NCI-H1105 treated with DMSO at 0.1 percent for 48 hours (cell line): ENCODE results near the gene CFAP74.
"Not testable (repeated sequence)": the region's sequence is repeated elsewhere in the genome, so short reads cannot be mapped to it uniquely, and the experiment has no call there.

ENCODE experiments used
- DNase-seq: peaks from one replicate; lab custom pipeline; 2025; lab: John Stamatoyannopoulos, UW

The CFAP74 gene

DNA sequence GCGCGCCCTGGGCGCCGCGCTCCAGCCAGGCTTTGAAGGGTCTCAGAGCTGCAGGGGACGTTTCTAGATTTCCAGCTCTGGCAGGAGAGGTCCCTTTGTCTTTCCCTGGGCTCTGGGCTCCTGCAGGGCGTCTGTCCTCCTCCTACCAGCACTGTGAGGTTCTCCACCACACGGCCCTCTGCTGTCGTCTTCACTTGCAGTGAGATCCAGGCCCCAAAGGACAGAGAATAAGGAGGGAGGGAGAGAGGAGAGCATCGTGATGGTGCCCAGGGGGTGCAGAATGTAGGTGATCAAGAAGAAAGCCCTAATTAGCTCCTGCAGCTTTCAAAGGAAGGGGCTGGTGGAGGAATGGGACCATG lies 108.5 kb downstream of the CFAP74 start:
- DNase-seq = no peak

DNA sequence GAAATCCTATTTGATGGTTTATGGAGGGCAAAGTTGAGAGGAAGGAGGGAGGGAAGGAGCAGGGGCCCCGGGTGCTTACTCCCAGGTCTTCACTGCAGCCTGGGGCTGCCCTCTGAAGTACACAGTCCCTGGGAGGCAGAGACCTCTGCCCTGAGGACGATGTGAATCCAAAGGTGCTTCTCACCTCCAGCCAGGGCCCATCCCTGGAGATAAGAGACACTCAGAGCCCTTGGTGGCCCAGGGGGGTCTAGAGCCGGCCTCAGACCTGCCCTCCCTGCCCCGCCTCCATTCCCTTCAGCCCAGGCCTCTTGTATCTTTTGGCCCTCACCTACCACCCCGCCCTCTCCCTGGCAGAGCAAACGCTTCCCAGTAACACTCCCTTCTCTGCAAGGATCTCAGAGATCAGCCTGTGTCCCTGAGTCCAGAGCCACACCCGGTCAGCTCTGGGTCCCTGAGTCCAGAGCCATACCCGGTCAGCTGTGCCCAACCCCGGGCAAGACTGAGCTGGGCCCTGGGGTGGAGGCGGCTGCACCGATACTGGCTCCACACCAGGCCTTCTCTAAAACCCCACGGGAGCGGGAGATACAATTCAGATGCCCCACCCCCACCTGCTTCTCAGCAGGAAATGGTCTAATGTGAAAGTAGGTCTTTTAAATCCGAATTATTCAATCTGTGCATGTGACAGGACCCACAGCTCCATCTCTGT lies 109.1 kb downstream of the CFAP74 start:
- DNase-seq = no peak

DNA sequence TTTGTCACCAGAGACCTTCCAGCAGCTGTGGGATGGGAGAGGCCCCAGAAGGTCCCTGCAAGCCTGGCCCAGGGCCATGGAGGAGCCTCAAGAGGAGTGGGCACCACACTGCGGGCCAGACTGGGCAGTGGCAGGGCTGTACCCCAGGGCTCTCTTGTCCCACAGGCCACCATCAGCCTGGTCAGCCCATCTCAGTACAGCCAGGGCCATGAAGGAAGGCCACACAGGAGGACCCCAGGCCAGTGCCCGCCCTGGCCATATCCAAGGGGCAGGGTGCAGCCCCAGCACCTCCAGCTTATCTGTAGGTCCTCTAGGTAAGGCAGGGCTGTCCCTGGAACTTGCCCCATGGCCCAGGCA lies 109.6 kb downstream of the CFAP74 start:
- no peak for DNase-seq

DNA sequence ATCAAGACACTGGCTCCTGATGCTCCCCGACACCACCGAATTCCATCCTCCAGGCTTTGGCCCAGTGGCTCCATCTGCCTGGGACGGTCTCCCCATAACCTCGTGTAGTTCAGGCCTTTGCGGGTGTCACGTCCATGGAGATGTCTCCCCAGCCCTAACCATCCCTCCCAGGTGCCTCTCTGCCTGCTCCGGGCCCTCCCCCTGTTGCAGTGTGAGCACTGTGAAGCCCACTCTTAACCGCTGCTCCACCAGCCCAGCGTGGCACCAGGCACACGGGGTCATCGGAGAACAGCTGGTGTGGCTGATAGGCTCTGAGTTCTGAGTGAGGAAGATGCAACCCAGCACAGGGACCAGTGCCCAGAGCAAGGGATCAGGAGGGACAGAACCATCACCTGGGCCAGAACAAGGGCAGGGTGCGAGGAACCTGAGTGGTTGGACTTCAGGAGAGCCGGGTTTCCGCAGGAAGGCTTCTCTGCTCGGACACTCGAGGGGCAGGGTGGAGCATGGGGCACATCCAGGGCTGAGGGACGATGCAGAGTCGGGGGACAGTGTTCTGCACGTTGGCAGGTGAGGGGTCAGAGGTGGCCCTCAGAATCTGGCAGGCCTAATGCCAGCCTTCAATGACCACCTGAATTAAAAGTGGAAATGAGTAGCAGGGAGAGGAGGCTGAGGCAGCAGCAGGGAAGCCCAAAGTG lies 110.1 kb downstream of the CFAP74 start:
- DNase-seq = no peak

DNA sequence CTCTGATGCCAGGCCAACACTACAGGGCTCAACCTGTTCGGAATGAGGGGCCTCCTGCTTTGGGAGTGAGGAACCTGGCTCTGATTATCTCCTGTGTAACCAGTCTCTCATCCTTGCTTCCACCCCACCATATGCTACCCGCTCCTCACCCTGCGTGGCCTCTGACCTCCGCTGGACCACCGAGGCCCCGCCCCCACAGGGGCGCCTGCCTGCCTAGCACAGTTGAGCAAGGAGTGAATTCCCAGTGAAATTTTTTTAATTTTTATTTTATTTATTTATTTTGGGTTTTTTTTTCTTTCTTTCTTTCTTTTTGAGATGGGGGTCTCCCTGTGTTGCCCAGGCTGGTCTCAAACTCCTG lies 110.8 kb downstream of the CFAP74 start:
- no peak for DNase-seq

DNA sequence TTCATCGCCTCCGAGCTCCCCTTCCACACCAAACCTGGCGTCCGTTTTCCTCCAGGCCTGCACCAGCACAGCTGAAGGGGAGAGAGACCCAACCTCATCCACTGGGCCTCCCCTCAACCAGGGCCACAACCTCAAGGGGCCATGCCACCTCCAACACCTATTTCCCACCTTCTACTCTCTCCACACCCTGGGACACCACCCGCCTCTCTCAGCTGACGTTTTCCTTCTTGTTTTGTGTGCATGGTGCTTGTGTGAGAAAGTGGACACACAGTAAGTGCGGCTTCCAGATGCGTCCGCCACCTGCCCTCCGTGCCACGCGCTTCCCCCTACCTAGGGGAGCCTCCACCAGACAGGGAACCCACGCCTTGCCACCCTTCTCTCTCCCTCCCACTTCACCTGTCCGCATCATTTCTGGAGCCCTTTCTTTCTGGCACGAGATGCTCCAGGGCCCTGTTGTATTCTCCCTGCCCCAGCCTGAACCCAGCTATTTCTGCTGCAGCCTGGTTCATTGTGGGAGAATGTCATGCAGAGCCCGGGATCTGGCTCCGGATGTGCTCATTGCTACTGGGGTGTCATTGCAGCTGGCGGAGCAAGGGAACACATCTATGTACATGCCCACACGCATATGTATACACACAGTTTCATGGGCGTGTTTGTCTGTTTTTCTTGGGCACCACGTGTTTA lies 111.4 kb downstream of the CFAP74 start:
- DNase-seq = no peak

DNA sequence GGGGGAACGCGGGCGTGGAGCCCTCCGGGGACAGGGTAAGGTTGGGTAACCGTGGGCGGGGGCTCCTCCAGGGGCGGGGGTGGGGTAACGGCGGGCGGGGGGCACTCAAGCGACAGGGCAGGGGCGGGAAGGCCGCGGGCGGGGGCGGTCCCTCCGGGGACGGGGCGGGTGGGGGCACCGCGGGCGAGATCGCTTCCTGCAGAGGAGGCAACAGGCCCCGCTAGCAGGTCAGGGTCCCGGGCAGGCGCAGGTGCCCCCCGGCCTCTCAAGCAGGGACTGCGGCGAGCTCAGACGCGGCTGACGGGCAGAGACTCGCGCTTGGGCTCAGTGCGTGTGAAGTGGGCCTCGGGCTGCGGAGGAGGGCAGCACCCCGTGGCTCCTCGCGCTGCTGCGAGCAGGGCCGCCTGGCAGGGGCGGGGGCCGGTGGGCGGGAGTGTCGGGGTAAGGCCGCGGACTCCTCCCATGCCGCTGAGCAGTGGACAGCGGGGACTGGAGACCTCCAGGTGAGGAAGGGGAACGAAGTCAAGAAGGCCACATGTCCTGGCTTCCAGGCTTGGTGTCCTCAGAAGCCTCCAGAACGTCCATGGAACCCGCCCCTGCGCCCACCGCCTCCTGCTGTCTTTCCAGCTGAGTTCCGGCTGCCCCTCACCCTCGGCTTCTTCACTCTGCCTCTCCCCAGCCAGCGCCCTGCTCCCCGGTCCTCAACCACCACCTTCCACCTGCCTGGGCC lies 112.1 kb downstream of the CFAP74 start:
- DNase-seq = peak; percentile 46

DNA sequence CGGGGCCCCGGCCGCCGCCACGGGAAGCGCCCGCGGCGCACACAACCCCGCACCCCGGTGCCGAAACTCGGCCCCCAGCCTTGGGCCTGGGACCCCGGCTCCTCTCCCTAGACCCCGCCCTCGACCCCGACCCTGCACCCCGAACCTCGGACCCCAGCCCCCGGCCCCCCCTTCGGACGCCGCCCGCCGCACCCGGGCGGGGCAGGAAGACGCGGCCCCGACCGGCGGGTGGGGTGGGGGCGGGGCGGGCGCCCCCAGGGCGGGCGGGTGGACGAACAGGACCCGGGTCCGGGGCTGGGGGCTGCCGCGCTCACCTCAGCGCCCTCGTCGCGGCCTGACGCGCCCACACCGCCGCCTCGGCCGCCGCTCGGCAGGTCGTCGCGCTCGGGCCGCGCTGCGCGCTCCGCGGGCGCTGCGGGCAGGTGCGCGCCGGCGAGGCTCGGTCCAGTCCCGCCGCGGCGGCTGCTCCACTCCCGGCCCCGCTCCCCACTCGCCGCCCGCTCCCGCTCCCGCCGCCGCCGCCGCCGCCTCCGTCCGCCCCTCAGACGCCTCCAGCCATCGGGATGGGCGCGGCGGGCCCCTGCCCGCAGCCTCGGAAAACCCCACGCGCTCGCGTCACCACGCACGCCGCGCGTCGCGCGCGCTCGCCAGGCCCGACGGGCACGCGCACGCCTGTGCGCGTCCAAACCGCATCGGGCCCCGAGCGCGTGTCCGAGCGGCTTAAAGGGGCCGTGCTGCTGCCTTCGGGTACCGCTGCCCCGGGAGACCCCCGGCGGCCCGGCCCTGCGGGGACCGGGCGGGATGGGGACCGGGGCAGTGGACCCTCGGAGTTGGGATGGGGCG lies 112.9 kb downstream of the CFAP74 start, which contains the start of gene GNB1:
Gene GNB1, minus strand, starts transcription at position 582 of the 843 bp plus-strand sequence. CDS start 65,634 bp downstream, outside the sequence.
- DNase-seq = peak; percentile 82

DNA sequence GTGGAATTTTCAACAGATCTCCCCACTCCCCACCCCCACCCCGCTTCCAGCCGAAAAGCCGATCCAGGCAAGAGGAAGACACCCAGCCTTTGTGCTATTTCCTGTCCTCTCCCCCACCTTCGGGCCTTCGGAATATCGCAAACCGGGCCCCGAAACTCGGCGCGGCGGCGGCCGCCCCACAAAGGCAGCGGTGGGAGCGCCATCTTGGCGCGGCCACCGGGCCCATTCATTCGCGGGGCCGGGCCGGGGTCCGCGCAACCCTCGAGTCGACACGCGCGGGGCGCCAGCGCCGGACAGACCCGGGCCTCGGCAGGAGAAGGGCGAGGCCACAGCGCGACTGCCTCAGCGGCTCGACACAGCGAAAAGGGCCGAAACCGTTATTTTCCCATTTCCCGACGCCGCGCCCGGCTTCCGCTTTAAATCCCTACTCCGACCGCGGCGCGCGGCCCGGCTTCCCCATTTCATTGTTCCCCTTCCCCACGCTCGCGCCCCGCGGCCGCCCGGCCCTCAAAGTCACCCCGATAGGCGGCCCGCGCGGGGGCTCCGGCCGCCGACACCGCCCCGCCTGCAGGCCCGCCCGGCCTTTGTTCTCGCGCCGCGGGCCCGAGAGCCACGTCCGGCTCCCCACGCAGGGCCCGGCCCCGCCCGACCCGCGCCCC lies 113.6 kb downstream of the CFAP74 start:
- DNase-seq = no peak

DNA sequence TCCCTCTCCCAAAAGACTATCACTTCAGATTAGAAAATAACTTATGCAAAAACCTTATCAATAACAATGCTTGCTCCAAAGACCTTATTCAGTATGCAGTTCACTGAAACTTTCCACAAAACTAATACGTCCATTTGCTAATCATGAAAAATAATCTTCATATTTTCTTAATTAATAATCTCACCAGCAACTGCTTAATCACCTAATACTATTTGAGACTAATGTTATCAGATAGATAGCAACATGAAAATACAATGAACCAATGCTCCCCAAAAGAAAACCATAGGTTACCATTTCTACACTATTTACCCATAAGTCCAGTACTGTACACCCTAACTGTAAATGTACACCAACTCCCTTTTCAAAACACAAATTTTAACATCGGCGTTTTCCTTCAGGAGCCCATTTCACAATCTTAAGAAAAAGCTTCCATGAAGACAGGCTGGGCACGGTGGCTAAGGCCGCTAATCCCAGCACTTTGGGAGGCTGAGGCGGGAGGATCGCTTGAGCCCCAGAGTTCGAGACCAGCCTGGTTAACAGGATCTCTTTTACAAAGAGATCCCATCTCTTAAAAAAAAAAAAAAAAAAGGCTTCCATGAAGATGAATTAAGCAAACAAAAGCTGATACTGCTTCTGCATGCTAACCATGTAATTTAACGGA lies 114.4 kb downstream of the CFAP74 start:
- DNase-seq = no peak

DNA sequence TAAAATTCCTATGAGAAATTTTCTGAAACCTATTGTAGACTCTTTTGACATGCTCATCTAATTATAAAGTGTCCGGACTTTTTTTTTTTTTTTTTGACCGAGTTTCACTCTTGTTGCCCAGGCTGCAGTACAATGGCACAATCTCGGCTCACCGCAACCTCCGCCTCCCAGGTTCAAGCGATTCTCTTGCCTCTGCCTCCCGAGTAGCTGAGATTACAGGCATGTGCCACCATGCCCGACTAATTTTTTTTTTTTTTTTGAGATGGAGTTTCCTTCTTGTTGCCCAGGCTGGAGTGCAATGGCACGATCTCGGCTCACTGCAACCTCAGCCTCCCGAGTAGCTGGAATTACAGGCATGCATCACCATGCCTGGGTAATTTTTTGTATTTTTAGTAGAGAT lies 119.7 kb downstream of the CFAP74 start:
- not testable (repeated sequence) for DNase-seq

DNA sequence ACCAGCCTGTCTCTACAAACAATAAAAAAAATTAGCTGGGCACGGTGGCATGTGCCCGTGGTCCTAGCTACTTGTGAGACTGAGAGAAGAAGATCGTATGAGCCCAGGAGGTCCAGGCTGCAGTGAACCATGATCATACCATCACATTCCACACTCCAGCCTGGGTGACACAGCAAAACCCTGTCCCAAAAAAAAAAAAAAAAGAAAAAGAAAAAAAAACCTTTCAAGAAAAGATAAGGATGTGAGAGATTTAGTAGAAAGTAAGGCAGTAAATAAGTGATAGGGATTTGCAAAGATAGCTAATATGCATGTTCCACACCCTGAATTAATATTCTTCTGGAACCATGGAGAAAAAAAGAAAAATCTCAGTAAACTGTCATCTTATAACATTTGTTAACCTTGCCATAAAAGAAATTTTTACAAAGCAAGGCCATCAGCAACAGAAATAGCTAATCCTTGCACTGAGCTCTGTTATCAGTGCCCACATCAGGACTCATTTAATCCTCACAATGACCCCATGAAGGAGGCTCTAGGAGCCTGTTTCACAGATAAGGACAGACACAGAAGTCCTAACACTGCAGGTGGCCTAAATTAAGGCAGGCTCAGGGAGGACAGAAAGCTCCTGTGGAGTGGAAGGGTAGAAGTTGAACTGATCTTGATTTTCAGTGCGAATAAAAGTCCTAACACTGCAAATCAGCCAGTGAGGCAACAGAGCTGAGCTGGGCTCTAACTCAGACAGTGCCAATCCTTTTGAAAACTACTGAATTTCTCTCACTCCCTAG lies 120.3 kb downstream of the CFAP74 start:
- DNase-seq = no peak

DNA sequence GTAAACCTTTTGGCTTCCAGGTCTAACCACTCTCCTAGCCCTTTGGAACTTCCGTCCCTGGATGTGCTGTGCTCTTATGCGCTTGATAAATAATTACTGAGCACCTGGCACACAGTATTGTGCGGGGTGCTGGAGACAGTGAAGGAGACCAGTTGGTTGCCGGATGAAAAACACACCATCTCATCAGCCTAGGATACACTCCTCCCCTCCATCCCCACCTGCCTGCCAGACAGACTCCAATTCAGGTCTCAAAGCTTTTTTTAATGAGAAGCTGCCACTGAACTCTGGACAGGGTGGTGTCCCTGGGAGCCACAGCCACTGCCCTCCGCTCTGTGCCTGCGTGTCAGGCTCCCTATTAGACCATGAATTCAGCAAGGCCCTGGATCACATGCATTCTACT lies 121.9 kb downstream of the CFAP74 start:
- DNase-seq = no peak

DNA sequence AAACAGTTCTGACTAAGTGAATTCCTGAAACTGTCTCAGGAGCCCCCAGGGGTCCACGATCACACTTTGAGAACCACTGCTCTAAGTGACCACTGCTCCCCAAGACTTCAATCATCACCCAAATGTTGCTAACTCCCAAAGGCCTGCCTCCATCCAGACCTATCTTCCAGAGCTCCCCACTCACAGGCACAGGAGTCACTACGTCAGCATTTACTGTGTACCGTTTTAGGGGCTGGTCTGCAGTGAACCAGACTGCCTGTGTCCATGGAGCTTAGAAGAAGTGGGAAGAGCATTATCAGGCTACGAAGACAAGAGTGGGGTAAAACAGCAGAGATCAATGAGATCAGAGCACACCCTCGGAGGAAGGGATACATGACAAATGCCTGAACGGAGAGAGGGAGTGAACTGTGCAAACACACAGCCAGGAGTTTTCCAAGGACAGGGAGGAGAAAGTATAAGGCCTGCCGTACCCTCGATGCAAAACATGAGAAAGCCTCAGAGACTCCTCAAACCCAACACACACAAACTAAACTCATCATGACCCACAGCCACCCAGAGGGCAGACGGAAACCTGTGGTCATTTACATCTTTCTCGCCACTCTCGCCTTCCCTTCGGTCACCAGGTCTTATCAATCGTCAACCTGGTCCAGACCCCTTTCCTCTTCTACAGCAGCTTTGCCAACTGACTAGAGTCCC lies 122.8 kb downstream of the CFAP74 start:
- no peak for DNase-seq

DNA sequence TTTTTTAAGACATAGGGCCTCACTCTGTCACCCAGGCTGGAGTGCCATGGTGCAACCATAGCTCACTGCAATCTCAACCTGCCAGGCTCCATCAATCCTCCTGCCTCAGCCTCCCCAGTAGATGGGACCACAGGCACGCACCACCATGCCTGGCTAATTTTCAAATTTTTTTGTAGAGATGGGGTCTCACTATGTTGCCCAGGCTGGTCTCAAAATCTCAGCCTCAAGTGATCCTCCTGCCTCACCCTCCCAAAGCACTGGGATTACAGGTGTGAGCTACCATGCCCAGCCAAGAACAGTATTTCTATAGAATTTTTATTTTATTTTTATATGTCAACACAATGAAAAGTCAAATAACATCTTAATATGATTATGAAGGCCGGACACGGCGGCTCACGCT lies 123.6 kb downstream of the CFAP74 start:
- DNase-seq = no peak

DNA sequence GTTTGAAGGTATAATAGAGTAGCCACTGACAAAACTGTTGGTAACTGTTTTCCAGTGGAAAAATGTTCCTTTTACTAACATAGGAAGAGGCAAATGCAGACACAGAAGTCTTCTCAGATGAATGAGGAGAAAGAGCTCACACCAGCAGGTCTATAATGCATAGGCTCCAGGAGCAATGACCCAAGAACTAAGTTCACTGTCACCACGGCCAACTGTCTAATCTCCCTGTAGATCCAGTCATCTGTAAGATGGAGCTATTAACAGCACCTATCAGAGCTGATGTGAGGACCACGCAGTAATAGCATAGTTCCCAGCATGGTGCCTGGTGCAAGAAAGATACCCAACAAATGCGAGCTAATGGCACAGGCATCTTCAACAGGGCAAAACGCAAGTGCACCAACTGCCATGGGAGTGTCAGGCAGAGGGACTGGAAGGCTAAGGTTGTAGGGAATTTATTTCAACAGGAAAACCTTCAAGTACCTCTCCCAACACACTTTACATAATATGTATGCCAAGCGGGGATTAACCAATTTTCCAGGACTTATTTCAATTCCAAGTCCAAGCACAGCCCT lies 125.6 kb downstream of the CFAP74 start:
- DNase-seq = no peak

DNA sequence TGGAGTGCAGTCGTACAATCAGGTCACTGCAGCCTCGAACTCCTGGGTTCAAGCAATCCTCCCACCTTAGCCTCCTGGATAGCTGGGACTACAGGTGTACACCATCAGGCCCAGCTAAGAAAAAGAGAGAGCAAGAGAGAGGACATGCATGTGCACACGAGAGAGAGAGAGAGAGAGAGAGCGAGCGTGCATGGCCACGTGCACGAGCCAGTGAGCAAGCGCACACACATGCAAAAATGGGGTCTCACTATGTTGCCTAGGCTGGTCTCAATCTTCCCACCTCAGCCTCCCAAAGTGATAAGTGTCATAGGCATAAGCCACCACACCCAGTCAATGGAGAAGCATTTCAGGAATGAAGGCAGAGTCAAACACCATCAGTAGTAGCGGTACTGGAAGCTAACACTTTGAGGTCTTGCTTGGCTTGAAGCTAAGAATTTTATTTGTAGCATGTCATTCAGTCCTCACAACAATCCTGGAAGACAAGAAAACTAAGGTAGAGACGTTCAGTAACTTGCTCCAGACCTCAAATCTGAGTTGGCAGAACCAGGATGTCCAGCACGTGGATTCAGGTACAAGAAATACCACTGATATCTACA lies 127.2 kb downstream of the CFAP74 start:
- no peak for DNase-seq

DNA sequence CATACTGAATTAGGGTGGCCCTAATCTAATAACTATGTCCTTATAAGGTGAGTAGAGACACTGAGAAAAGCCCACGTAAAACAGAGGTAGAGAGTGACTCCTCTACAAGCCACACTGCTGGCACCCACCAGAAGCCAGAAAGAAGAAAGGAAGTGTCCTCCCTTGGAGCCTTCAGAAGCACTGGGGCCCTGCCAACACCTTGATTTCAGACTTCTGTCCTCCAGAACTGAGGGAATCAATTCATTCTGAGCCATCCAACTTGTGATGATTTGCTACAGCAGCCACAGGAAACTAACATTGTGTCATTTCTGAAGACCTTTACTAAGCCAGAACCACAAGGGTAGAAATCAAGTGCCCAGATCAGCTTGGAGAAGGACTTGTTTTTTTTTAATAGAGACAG lies 127.7 kb downstream of the CFAP74 start:
- no peak for DNase-seq
